HUES64 (cell line): ENCODE results near the gene WRNIP1.

ENCODE experiments used
- H3K27ac ChIP-seq: 2 replicates; pipeline ENCODE4 v1.7.0; 2013; ENCODE audit warnings: low read depth, low read length, inconsistent platforms
- H3K27me3 ChIP-seq: 2 replicates; pipeline ENCODE4 v1.6.1; 2013; ENCODE audit warnings: mild to moderate bottlenecking, low read length; ENCODE audit not compliant: insufficient read depth
- H3K36me3 ChIP-seq: 2 replicates; pipeline ENCODE4 v1.6.1; 2013; ENCODE audit warnings: mild to moderate bottlenecking, low read length; ENCODE audit not compliant: insufficient read depth
- H3K4me1 ChIP-seq: 2 replicates; pipeline ENCODE4 v1.6.1; 2013; ENCODE audit warnings: mild to moderate bottlenecking, low read length, moderate library complexity; ENCODE audit not compliant: insufficient read depth
- H3K4me3 ChIP-seq: 2 replicates; pipeline ENCODE4 v1.5.1; 2013; ENCODE audit warnings: mild to moderate bottlenecking, low read length, moderate library complexity
- H3K9ac ChIP-seq: 2 replicates; pipeline ENCODE4 v1.6.1; 2013; ENCODE audit warnings: mild to moderate bottlenecking, low read depth, low read length
- H3K9me3 ChIP-seq: 2 replicates; pipeline ENCODE4 v1.6.1; 2013; ENCODE audit warnings: low read depth, low read length; ENCODE audit not compliant: insufficient read depth
- whole genome bisulfite sequencing: fragments of 150-250, 120-280 bp; methylation state at CpG from one replicate; pipeline ENCODE4 v1.1.7; 2013; ENCODE audit warnings: missing lambda C conversion rate; 5-methylcytosine and 5-hydroxymethylcytosine counted together

The WRNIP1 gene

GRCh38 chr6:2810092-2810671 is 45.0 kb downstream of the WRNIP1 start:
- Histone ChIP-seq H3K27ac (no peak overlapping the region), H3K36me3 (no peaks in the 10 kb centered on the region), H3K27me3 (no peaks in the 10 kb centered on the region), H3K4me3 (no peak overlapping the region), H3K9ac (no peak overlapping the region), H3K4me1 (no peaks in the 10 kb centered on the region), H3K9me3 (peaks cover 2% of the 10 kb centered on the region; the same call in 1 of the 2 replicates)
- WGBS, result 87% methylated on average over 9 of the region's 9 CpGs

GRCh38 chr6:2812695-2813094 is 47.5 kb downstream of the WRNIP1 start:
- H3K4me1 ChIP-seq, result no peaks in the 10 kb centered on the region
- H3K9ac ChIP-seq, result no peak overlapping the region
- WGBS, result 53% methylated on average over 2 of the region's 3 CpGs
- H3K4me3 ChIP-seq, result no peak overlapping the region
- no peaks in the 10 kb centered on the region for H3K36me3 ChIP-seq
- no peaks in the 10 kb centered on the region for H3K27me3 ChIP-seq
- H3K9me3 ChIP-seq, result peaks cover 13% of the 10 kb centered on the region
- no peak overlapping the region for H3K27ac ChIP-seq

DNA sequence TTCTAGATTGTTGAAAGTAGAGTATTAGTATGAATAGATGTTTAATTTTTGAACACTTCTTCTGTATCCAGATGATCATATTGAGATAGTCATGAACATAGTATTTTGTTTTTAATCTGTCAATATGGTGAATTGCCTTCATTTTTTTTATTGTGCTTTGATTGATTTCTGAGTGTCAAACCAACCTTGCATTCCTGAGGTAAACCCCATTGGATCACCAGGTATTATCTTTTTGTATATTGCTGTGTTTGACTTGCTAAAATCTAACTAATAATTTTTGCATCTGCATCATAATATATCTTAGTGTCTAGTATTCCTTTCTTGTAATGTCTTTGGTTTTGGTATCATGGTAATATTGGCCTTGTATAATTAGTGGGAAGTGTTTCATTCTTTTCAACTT is 51.0 kb downstream of the WRNIP1 start:
- no peaks in the 10 kb centered on the region for H3K27me3 ChIP-seq
- no peak overlapping the region for H3K4me3 ChIP-seq
- peaks cover 13% of the 10 kb centered on the region for H3K9me3 ChIP-seq
- H3K27ac ChIP-seq, result no peak overlapping the region
- no peak overlapping the region for H3K9ac ChIP-seq
- H3K4me1 ChIP-seq, result no peaks in the 10 kb centered on the region
- H3K36me3 ChIP-seq, result no peaks in the 10 kb centered on the region

DNA sequence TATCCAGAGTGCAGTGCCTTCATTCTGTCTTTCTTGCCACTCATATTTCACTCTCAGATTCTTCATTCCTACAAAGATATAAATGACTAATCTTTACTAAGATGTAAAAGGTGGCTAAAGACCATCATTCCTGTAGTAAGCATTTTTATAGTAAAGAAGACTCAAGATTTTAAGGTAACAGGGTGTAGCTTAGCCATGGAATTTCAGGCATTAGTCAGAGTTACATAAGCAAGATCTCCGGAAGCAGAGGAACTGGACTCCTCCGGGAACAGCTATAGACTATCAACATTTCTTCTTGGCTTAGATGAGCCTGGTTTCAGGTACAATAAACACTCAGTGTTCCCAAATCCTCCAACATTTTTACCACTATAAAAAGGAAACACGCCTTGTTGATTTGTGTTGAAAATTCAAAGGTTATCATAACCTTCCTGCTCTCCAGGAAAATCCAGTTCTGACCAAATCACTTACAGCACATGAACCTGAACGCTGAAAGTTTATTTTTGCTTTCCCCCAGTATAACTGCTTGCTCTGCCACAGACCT is 52.8 kb downstream of the WRNIP1 start:
- no peak overlapping the region for H3K27ac ChIP-seq
- peaks cover 13% of the 10 kb centered on the region for H3K9me3 ChIP-seq
- no peak overlapping the region for H3K4me3 ChIP-seq
- H3K27me3 ChIP-seq, result no peaks in the 10 kb centered on the region
- H3K4me1 ChIP-seq, result no peaks in the 10 kb centered on the region
- 83% methylated on average over 4 of the region's 4 CpGs for WGBS
- no peaks in the 10 kb centered on the region for H3K36me3 ChIP-seq
- no peak overlapping the region for H3K9ac ChIP-seq

DNA sequence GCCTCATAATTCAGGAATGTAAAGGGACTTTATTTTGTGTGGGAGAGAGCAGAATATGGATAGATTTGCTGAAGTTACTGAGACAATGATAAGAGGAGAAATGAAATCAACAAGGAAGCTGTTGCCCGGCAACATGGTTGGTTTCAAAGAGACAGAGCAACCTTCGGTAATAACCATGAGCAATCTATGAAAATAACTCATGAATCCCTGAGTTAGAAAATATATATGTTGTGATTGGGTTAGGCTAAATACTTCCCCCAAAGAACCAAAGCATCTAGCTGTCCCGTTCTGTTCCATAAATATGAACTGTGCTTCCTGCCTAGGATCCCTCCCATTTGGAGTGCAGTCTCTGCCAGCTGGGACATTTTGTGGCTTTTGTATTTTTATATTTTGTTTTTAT is 53.4 kb downstream of the WRNIP1 start:
- WGBS, result 99% methylated on average over 3 of the region's 3 CpGs

GRCh38 chr6:2819115-2819514 is 53.9 kb downstream of the WRNIP1 start:
- Histone ChIP-seq H3K4me3 (no peak overlapping the region), H3K27me3 (no peaks in the 10 kb centered on the region), H3K4me1 (no peaks in the 10 kb centered on the region), H3K9ac (no peak overlapping the region), H3K27ac (no peak overlapping the region), H3K36me3 (no peaks in the 10 kb centered on the region), H3K9me3 (peaks cover 13% of the 10 kb centered on the region)
- 94% methylated on average over 5 of the region's 5 CpGs for WGBS

More for the DNA sequence above, 53.4 kb downstream of the WRNIP1 start:
- H3K9ac ChIP-seq, result no peak overlapping the region
- H3K4me3 ChIP-seq, result no peak overlapping the region
- no peaks in the 10 kb centered on the region for H3K4me1 ChIP-seq
- H3K27ac ChIP-seq, result no peak overlapping the region
- H3K27me3 ChIP-seq, result no peaks in the 10 kb centered on the region
- no peaks in the 10 kb centered on the region for H3K36me3 ChIP-seq
- peaks cover 13% of the 10 kb centered on the region for H3K9me3 ChIP-seq

DNA sequence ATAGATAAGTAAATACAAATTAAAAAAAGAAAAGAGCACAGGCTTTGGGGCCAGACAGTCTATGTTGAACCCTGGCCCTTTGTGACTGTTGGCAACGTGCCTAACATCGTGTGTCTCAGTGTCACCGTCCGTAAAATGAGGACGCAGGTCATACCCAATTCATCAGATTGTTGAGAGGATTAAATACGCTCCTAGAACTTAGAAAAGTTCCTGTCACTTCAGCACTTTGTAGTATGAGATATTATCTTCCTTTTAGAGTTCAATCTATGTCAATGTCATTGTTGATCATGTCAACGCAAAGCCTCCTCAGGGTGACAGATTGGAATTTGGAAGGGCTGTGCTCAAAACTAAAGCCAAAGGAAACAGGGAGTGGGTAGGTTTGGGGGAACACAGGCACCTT is 54.8 kb downstream of the WRNIP1 start:
- WGBS, result 94% methylated on average over 7 of the region's 7 CpGs
- no peaks in the 10 kb centered on the region for H3K4me1 ChIP-seq

DNA sequence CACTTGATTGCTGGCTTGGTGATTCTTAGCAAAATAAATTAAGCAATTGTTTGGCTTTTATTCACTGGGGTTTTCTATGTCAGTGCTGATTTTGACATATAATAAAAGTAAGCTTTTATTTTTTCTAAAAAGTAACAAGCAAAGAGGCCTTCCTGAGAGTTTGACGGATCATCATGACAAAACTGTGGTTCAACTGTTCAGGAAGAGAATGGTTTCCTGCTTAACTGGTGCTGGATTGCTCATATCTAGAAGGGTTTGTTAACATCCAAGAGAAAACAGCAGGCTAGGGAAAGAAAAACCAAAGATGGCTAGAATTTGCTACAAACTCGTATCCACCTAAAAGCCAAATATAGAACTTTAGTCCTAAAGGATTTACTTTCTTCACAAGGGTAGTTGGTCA is 55.2 kb downstream of the WRNIP1 start:
- Histone ChIP-seq H3K27ac (no peak overlapping the region), H3K4me1 (no peaks in the 10 kb centered on the region), H3K27me3 (no peaks in the 10 kb centered on the region), H3K9ac (no peak overlapping the region), H3K9me3 (peaks cover 9% of the 10 kb centered on the region), H3K4me3 (no peak overlapping the region), H3K36me3 (no peaks in the 10 kb centered on the region)
- WGBS, result 88% methylated on average over 2 of the region's 2 CpGs

More for the DNA sequence above, 54.8 kb downstream of the WRNIP1 start:
- Histone ChIP-seq H3K27ac (no peak overlapping the region), H3K36me3 (no peaks in the 10 kb centered on the region), H3K4me3 (no peak overlapping the region), H3K27me3 (no peaks in the 10 kb centered on the region), H3K9me3 (peaks cover 13% of the 10 kb centered on the region), H3K9ac (no peak overlapping the region)

DNA sequence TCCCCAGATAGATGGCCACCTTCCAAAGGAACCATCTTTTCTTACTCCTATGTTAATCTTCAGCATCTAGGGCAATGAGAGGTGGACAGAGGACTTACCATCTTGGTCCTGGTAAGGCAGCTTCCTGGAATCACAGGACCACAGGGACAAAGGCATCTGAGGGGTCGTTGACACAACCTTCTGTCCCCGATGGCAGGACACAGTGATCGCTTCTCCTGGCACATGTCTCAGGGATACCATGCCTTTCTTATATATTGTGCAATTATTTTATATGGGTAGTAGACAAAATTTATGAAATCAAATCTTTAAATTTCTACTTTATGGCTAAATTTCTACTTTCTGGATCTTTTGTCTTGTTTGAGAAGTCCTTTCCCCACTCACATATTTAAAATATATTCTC is 56.4 kb downstream of the WRNIP1 start:
- Histone ChIP-seq H3K9ac (no peak overlapping the region), H3K4me1 (no peaks in the 10 kb centered on the region), H3K4me3 (no peak overlapping the region), H3K27me3 (no peaks in the 10 kb centered on the region), H3K27ac (no peak overlapping the region), H3K36me3 (no peaks in the 10 kb centered on the region), H3K9me3 (no peaks in the 10 kb centered on the region)
- 95% methylated on average over 3 of the region's 3 CpGs for WGBS

DNA sequence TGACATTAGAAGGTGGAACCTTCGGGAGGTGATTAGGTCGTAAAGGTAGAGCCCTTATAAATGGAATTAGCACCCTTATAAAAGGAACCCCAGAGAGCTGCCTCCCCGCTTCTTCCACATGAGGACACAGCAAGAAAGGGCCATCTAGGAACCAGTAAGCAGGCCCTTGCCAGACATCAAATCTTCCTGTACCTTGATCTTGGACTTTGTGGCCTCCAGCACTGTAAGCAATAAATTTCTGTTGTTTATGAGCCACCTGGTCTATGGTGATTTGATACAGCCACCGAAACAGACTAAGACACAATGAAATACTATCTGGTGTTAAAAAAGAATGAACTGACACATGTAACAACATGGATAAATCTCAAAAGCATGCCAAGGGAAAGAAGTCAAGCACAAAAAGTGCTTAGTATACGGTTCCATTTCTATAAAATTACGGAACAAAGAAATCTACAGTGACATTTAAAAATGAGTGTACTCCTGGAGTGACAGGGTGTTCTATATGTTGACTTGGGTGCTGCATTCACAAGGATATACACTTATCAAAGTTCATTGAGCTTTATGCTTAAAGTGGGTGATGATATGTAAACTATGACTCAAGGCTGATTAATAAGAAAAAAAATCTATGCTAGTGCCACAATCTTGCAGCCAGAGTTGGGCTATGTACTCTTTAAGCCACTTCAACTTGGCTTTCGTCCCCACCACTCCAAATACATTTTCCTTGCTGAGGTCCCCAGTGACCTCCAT is 58.1 kb downstream of the WRNIP1 start:
- H3K9ac ChIP-seq, result no peak overlapping the region
- H3K27me3 ChIP-seq, result no peaks in the 10 kb centered on the region
- no peaks in the 10 kb centered on the region for H3K9me3 ChIP-seq
- no peaks in the 10 kb centered on the region for H3K4me1 ChIP-seq
- H3K36me3 ChIP-seq, result no peaks in the 10 kb centered on the region
- 98% methylated on average over 7 of the region's 7 CpGs for WGBS
- H3K4me3 ChIP-seq, result no peak overlapping the region
- no peak overlapping the region for H3K27ac ChIP-seq

DNA sequence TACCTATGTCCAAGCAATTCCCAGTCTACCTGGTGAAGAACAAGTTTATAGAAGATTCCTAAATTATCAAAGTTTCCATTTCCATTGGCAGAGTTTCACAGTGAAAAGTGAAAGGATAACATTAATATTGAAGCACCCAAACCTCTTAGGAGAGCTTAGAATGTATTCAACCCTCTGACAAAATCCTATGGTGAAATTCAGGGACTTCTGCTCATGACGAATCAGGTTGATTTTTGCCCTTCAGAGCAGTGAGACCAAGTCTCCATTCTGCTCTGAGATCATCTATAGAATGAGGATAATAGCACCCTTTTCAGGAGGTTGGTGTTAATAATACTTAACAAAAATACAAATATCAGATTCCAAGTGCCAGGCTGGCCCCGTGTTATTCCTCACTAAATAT is 60.9 kb downstream of the WRNIP1 start:
- Histone ChIP-seq H3K9ac (no peak overlapping the region), H3K27ac (no peak overlapping the region), H3K4me3 (no peak overlapping the region), H3K36me3 (no peaks in the 10 kb centered on the region), H3K4me1 (no peaks in the 10 kb centered on the region), H3K9me3 (no peaks in the 10 kb centered on the region), H3K27me3 (no peaks in the 10 kb centered on the region)
- 90% methylated on average over 1 of the region's 2 CpGs for WGBS
